Mesenteric fat pad (tissue), 1 donor: ENCODE data around the gene LRRC58. TPM values are rescaled to one million over a fixed set of nuclear protein-coding genes. Genes with fewer than 3 reads are reported as not detected.
"Not testable (repeated sequence)": the region's sequence is repeated elsewhere in the genome, so short reads cannot be mapped to it uniquely, and the experiment has no call there.

Experiments used
- DNase-seq: peaks from one replicate; pipeline ENCODE4 v3.0.0-alpha.2; 2020; ENCODE audit warnings: low spot score
- total RNA-seq: library from RNA; stranded (reverse); fragmentation: NEBNext Ultra II Directional; extraction: Animal tissue kit (Norgen Biotek cat#: 25700); gene quantifications from one replicate; pipeline ENCODE4 v1.2.1, GENCODE V29; 2021
- donor health status: DM: yes; HTN: yes; CAD: no.

Gene LRRC58
- total RNA-seq, 1 donor from 2014 or later: 26.2 TPM

DNA sequence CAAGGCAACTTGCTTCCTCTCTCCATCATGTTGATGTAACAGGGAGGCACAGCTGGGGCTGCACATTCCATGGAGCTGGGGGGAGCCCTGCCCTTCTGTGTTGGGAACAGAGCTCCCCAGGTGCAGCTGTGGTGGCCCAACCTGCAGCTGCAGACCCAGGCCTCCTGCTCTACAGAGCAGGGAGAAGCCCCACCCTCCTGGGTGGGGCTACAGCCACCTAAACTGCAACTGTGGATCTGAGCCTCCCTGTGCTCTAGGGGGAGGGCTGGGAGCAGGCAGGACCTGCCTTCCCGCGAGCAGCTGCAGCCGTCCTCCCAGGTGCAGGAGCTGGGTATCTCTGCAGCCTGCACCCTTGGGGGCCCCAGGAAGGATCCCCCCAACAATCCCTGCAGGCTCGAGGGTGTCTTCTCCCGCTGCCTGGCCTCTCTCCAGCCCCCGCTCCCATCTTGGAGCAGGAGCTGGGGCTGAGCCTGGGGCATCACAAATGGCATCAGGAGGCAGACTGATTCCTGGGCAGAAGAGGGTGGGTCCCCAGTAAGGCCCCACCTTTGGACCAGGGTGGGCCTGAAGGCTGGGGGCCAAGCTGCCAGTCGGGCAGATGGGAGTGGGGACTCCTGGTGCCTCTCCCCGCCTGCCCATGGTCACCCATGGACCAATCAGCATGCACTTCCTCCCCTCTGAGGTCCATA lies 7.4 kb downstream of the LRRC58 start:
- DNase-seq: no peak

DNA sequence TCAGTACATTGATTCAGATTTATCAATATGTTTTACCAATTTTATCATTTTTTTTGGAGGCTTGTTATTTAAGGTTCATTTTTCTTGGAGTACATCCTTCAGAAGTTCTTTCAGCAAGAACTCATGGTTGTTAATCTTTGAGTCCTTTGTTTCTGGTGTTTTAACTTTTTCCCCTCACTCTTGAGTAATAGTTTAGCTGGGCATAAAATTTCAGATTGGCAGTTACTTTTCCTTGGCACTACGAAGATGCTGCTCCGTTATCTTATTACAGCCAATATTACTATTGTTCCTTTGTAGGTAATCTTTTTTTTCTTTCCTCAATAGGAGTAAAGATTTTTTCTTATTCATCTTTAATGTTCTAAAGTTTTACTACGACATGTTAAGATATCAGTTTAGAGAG lies 9.8 kb downstream of the LRRC58 start:
- no peak for DNase-seq

DNA sequence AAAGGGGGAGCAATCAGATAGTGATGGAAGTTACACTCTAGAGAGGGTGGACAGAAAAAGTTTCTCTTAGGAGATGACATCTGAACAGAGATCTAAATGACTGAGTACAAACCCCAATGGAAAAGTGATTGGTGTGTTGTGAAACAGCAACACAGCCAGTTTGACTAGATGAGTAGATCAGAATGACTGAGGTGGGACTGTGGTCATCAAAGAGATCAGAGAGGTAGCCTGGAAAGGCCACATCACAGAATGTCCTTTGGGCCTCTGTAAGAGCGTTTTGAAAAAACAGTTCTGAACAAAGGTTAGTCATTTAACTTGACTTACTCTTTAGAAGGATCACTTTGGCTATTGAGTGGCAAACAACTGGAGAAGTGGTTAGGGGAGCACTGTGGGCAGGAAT lies 10.6 kb downstream of the LRRC58 start:
- DNase-seq: no peak

DNA sequence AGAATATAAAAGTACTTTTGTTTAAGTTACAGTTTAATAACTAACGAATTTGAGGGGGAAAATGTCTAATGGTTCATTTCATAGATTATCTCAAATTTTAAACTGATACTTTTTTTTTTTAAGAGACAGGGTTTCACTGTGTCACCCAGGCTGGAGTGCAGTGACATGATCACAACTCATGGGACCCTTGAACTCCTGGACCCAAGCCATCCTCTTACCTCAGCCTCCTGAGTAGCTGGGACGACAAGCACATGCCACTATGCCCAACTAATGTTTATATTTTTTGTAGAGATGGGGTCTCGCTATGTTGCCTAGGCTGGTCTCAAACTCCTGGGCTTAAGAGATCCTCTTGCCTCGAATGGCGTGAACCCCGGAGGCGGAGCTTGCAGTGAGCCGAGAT lies 16.5 kb downstream of the LRRC58 start:
- no peak for DNase-seq

DNA sequence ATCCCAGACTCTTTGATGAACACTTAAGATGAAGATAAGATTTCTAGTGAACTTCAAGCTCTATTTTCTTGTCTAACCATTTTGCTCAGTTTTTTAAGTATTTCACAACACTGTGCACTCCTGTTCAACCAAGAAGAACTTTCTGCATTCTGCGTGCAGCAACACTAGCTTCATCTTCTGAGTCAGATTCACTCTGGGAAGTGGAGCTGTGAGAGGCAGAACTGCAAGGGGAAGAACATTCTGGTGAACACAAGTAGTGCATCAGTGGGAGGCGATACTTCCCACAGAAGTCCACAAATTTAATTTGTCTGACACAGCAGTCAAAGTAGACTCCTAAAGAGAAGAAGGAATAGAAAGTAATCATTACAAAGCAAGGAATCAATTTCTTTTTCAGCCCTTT lies 18.1 kb downstream of the LRRC58 start:
- no peak for DNase-seq

DNA sequence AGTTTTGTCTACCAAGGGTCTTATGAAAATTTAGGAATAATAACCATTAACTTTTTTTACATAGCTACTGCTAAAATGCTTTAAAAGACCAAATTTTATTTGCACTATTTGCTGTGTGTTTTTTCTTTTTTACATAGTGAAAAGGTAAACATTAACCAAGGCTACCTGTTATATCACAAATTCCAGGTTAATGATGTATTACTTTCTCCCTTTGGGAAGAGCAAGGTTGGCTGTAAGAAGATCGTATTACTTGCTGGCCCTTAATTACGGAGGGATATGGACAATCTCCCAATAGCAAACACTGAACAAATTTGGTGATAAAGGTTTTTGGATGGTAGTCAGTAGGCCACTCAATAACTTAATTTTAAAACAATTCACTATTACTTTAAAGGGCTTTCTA lies 22.4 kb downstream of the LRRC58 start:
- DNase-seq: no peak

DNA sequence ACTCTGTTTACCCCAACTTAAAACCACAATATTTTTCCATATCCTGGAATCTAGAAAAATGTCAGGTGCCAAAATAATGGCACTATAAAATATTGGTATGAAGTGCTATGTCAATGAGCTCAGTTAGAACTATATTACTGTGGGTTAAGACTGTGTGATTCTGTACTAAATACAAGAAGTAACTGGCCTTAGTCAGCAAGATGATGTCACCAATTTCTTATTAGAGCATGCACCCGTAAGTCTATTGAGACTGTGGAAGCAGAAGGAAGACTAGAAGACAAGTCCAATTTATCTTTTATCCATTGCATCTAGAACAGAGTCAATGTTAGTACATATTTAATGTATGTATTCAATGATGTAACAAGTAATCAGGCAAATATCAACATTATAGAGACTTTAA lies 25.0 kb downstream of the LRRC58 start:
- DNase-seq: no peak

DNA sequence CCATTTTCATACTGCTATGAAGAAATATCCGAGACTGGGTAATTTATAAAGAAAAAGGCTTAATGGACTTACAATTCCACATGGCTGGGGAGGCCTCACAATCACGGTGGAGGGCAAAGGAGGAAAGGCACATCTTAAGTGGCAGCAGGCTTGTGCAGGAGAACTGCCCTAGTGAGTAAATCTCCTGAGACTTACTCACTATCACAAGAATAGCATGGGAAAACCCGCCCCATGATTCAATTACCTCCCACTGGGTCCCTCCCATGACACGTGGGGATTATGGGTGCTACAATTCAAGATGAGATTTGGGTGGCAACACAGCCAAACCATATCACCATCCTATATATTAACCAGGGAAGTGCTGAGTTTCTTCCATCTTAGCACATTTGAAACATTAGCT lies 25.4 kb downstream of the LRRC58 start:
- DNase-seq: not testable (repeated sequence)

DNA sequence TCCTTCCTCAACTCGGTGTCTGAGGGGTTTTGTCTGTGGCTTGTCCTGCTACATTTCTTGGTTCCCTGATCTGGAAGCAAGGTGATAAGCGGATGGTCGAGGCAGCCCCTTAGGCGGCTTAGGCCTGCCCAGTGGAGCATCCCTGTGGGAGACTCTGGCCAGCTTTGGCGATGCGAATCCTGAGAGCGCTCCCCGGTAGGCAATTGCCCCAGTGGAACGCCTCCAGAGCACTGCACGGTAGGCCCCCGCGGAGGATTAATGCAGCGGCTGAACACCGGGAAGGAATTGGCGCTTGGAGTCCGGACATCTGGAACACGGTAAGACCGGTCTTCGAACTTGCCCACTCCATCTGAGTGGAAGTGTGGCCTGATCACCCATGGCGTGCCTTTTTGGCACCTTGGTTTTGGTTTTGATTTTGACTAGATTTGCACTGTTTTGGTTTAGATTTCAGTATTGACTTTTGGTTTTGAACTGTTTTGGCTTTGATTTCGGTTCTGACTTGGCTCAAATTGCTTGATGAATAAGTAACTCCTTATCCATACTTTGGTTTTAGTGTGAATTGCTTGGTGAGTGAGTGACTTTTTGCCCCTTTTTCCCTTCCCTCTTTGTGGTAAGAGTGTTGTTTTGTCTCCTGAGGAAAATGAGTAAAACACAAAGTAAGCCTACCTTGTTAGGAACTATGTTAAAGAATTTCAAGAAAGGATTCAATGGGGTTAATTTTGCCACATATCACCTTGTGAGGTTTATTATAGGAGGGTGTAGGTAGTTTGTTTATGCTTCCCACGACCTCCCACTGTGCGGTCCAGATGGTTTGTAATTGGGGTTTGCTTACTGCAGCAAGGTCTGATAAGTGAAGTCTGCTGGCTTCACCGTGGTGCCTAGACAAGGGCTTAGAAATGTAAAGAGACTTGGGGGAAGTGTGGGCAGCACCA lies 37.0 kb downstream of the LRRC58 start:
- DNase-seq: no peak

DNA sequence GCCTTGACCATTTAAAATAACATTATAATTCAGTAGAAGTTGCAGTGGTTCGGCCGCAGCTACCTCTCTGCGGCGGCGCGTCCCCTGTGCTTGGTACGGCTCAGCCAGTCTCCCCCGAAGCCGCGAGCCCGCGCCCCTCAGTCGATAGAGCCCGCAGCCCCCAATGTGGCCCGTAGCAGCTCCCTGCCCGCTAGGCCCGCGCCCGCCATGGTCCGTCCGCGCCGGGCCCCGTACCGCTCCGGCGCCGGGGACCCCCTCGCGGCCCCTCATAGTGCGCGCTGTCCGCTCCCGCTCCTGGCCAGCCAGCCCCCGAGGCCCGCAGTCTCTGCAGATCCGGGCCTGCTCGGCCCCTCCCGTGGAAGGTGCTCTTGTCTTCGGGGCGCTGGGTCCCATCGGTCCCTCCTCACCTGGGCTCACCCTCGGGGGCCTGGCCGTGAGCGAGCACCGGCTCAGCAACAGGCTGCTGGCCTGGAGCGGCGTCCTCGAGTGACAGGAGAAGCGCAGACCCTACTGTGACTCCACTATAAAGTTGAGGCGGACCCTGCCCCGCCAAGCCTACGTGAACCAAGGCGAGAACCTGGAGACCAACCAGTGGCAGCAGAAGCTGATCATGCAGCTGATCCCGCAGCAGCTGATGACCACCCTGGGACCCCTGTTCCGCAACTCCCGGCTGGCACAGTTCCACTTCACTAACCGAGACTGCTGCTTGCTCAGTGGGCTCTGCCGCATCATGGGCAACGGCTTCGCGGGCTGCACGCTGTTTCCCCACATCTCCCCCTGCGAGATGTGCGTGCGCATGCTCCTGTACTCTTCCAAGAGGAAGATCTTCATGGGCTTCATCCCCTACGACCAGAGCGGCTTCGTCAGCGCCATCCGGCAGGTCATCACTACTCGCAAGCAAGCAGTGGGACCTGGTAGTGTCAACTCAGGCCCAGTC lies 42.4 kb downstream of the LRRC58 start:
- no peak for DNase-seq

DNA sequence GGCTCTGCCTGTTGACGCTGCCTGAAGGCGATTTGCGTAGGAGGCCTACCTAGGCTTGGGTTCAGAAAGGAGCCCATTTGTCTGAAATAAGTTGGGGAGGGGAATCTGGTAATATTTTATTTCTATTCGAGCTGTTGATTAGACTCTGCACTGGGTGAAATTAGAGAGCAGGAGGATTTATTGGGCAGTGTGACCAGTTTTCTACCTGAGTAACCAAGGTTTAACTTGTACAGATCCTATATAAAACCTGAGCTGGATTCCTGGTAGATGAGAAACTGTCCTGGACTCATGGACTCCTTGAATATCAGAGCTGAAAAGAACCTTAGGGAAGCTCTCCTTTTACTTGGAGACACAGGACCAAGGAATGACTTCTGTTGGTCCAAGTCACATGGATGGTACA lies 44.5 kb downstream of the LRRC58 start:
- no peak for DNase-seq

DNA sequence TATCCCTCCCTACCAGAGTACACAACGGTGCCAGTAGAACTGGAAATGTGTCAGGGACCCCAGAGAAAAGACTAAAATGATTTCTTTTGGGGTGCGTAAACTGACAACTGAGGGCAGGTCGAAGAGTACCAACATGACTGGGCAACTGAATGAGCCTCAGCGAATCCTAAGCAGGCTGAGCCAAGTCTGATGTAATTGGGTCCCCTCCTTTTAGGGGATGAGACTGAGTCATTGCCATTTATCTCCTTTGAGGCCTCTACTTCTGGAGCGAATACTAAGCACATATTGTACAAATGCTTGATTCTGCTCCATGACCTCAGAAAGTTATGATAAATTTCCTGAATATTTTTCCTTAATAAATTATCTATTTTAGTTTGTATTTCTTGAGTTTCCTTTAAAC lies 46.8 kb downstream of the LRRC58 start:
- no peak for DNase-seq

DNA sequence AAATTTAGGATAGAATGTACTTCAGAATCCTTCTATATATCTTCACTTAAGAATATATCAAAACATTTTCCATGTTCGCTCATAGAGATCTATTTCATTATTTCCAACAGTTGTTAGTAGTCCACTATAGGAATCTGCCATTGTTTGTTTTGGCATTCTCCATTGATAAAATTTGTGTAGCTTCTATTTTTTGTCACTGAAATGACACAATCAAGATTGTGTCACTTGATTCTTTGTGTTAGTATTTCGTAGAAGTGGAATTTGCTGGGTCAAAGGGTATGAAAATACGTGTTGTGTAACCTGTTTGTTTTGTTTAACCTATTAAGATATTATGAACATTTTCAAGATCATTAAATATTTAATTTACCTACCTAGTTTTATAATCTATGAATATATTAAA lies 48.2 kb downstream of the LRRC58 start:
- DNase-seq: no peak

DNA sequence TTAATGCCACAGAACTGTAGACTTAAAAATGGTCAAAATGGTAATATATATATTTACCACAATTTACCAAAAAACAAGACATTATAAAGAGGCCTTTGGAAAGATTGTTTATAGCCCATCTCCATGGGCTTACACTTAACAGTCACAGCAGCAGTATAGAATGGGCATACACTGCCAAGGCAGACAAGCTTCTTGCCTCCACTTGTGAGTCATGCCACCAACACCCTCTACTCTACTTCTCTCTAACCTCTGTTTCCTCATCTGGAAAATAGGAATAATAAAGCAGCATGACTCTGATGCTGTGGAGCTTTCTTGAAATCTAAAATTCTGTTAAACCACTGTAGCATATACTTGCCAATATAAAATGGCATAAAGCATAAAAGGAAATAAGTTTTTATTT lies 49.8 kb downstream of the LRRC58 start:
- no peak for DNase-seq

DNA sequence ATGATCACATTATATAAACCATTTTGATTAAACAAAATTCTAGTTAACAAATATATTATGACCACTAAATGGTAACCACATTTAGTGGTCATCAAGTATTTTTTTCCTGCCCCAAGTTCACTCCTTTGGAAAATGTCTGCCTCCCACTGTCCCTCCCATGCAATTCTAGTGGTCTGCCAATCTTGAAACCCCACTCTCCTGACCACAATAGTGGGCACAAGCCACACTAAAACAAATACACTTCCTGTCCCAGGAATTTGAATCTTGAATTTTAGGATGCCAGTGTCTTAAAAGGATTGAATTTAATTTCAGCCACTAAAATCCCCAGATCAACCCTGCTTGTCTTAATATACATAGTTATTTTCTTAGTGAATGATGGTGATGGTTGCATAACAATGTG lies 50.2 kb downstream of the LRRC58 start:
- DNase-seq: no peak

DNA sequence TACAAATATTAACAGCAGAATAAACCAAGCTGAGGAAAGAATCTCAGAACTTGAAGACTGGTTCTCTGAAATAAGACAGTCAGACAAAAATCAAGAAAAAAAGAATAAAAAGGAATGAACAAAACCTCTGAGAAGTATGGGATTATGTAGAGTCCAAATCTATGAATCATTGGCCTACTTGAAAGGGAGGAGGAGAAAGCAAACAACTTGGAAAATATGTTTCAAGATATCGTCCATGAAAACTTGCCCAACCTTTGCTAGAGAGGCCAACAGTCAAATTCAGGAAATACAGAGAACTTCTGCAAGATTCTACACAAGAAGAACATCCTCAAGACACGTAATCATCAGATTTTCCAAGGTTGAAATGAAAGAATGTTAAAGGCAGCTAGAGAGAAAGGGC lies 57.6 kb downstream of the LRRC58 start:
- DNase-seq: not testable (repeated sequence)

DNA sequence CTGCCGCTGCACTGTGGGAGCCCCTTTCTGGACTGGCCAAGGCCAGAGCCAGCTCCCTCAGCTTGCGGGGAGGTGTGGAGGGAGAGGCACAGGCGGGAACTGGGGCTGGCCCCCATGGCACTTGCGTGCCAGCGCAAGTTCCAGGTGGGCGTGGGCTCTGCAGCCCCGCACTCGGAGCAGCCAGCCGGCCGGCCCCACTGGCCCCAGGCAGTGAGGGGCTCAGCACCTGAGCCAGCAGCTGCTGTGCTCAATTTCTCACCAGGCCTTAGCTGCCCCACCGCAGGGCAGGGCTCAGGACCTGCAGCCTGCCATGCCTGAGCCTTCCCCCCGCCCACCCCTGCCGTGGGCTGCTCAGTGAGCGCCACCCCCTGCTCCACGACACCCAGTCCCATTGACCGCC lies 59.5 kb downstream of the LRRC58 start:
- no peak for DNase-seq

DNA sequence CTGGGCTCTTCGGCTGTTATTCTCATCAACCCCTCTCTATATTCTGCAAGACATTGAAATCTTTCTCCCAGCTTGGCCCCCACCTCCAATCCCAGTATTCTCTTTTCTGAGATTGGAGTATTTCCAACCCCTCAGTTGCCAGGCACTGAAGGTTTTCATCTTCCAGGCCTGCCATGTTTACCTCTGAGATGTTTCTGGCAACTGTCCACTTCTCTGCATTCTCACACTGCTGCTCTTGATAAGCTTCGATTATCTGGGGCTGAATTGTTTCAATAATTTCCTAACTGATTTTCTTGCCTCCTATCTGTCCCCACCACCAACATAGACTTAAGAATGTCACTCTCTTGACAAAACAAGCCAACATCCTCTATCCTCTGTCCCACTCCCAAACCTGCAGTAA lies 62.7 kb downstream of the LRRC58 start:
- no peak for DNase-seq

DNA sequence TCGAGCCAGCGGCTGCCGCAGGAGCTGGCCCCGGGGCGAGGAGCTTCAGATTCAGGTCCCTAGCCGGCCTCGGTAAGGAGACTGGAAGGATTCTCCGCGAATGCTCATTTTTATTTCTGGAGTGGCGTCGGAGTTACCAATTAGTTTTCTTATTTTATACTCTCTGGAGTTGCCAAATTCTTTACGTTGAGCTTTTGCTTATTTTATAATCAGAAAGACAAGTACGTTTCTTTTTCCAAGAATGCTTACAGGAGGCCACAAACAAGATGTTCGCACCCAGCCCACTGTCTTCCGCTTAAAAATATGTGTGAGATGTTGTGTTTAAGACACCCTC lies 63.7 kb downstream of the LRRC58 start:
- no peak for DNase-seq

DNA sequence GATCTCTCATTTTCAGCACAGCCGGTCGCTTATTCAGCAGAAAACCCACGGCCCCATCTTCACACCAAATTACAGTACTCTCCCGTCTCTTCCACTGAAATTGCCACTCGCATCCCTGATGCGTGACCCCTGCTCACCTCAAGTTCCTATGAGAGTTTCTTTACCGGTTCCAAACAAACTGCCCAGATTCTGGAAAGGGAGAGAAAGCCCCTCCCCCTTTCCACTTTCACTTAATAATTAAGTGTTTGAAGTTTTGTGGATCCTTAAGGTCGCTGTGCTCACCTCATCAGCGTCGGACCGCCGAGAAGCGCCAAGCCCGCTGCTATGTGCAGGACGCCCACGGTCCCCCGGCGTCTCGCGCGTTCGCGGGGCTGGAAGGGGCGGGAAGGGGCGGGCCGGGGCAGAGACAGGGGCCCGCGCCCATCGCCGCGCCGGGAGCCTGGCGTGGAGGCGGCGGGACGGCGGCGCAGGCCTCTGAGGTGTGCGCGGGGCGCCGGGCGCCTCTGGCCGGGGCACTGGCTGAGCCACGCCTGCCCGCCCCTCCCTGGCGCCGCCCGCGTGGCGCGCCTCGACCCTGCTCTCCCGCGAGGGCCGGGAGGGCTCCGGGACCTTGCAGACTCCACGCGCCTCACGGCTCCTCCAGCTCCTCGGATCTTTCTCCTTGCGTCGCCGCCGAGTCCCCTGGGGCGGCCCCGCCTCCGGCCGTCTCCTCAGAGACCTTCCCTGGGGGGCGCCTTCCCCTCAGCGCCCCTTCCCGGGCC lies 64.2 kb downstream of the LRRC58 start, which contains the start of gene GPR156:
Gene GPR156, minus strand, starts transcription at position 476 of the 761 bp plus-strand sequence. CDS start 41,124 bp downstream, outside the sequence.
- no peak for DNase-seq

DNA sequence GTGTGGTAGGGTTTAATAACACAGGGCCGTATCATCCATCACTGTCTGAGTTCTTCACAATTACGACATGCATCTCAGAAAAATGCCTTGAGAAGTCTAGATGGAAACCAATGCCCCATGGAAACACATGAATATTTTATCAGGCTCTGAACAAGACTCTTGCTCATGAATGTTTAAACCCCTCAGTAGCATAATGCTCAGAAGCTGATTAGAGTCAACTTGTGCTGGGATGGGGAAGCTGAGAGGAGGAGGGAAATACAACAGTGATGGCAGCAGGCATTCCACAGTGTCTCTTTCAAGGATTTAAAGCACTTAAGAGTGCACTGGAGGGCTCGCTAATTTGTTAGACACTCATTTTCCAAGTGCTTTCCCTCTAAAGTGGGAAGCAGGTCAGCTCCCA lies 67.9 kb downstream of the LRRC58 start:
- no peak for DNase-seq
